ENCODE measurements around the gene OS9. TPM values are rescaled to one million over a fixed set of nuclear protein-coding genes. Genes with fewer than 3 reads are reported as not detected.

The OS9 gene
- total and polyA plus RNA-seq, 7 donors, result 69.1 to 243 (median 140) TPM

DNA sequence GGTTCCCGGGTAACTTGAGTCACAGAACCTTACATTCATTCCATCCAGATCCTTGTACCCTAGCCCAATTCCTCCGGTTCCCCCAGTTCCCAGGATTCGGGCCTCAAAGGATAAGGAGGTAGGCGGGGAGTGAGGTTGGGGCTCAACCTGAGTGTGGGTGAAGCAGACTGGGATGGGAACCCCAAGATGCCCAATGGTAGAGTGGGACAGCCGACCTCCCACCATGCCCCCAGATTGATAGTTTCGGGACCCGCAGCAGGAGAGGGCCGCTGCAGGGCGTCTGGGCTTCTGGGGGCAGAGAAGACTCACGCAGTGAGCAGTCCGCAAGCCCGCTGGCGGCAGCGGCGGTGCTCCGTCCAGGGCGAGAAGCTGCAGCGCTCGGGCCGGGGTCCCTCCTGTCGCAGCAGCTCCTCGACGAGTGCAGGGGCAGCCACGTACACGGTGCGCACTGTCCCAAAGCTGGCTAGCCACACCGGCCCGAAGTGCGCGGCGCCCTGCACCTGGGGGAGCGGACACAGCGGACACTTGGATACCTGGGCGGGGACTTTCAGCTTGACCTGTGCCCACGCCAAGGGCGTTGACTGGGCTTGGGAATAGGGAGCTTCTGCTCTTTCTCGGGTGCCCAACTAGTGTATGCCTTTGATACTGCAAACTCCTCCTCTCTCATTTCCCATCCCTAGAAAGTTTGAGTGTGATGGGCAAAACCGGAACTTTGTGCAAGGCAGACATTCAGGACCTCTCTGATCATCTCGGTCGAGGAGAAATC is 71.9 kb downstream of the OS9 start:
- Histone ChIP-seq H3K4me1 (peaks cover 0 to 32% (median 27%) of the 10 kb centered on the region in 4 donors), H3K9me3 (no peaks in the 10 kb centered on the region), H3K27ac (no peak overlapping the region), H3K4me3 (peak overlapping the region in 3 of 4 donors; percentile 16 to 38 (median 33)), H3K36me3 (peaks cover 0 to 17% (median 0%) of the 10 kb centered on the region in 4 donors), H3K27me3 (peaks cover 36 to 57% (median 47%) of the 10 kb centered on the region in 3 donors)
- DNase-seq, result no peak
- WGBS, 2 donors, result 2 to 4% methylated on average over 40 of the region's 40 CpGs
- TF ChIP-seq, protein P1, sequence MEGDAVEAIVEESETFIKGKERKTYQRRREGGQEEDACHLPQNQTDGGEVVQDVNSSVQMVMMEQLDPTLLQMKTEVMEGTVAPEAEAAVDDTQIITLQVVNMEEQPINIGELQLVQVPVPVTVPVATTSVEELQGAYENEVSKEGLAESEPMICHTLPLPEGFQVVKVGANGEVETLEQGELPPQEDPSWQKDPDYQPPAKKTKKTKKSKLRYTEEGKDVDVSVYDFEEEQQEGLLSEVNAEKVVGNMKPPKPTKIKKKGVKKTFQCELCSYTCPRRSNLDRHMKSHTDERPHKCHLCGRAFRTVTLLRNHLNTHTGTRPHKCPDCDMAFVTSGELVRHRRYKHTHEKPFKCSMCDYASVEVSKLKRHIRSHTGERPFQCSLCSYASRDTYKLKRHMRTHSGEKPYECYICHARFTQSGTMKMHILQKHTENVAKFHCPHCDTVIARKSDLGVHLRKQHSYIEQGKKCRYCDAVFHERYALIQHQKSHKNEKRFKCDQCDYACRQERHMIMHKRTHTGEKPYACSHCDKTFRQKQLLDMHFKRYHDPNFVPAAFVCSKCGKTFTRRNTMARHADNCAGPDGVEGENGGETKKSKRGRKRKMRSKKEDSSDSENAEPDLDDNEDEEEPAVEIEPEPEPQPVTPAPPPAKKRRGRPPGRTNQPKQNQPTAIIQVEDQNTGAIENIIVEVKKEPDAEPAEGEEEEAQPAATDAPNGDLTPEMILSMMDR (IDR thresholded peaks at IDR 0.05), result no peak
- TF ChIP-seq EP300 (IDR thresholded peaks at IDR 0.05) (no peak), POLR2A (IDR thresholded peaks at IDR 0.05) (no peak), POLR2AphosphoS5 (IDR thresholded peaks at IDR 0.05) (no peak)
- intact Hi-C loops (cut with DNase I), result no loop called here

DNA sequence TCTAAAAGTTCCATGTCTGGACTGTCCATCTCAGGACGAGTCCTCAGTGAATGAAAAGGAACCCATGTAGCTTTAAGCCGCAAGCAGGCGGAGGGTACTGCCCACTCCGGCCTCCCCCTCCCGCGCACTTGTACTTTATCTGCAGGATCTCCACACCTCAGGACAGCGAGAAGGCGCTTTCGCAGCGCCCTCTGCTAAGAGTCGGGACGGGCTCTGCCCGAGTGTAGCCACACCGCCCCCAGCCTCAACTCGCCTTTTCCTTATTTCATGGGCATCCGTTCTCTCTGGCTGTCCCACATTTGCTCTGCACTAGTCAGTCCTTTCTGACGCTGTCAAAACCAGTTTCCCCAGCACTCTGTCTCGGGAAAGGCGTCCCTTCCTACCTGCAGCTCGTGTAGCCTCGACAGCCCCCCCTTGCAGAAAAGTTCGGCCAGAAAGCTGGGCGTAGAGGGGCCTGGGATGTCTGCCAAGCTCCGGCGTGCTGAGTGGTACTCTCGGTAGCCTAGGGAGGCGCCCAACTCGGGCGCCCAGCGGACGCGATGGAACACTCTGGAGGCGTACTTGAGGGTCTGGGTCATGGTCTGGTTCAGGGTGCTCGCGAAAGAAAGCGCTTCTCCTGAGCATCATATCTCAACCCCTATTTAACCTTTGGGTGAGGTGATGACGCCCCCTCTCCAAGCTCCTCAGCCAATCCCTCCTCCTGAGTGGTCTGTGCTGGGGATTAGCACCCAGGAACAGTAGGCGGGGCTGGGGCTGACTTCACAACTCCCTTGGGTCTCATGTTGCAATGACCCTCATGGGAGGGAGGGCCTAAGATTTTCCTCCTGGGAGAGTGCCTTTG is 72.8 kb downstream of the OS9 start, which contains the start of gene CYP27B1:
CYP27B1 (minus strand) TSS at position 615 of the 841 bp plus-strand sequence; CDS start at position 578, 37 bp downstream.
- Histone ChIP-seq H3K27ac (no peak within 1 kb of the TSS), H3K27me3 (peaks cover 35 to 52% (median 47%) of the 10 kb centered on the region in 3 donors), H3K9me3 (no peaks in the 10 kb centered on the region), H3K36me3 (peaks cover 0 to 17% (median 0%) of the 10 kb centered on the region in 4 donors), H3K4me3 (peak within 1 kb of the TSS in 3 of 4 donors; percentile 16 to 38 (median 33)), H3K4me1 (peaks cover 0 to 40% (median 35%) of the 10 kb centered on the region in 4 donors)
- WGBS, 2 donors, result 6 to 8% methylated on average over 38 of the region's 38 CpGs
- DNase-seq, result no peak
- intact Hi-C loops (cut with DNase I), result no loop called here
- TF ChIP-seq EP300 (IDR thresholded peaks at IDR 0.05) (no peak), POLR2AphosphoS5 (IDR thresholded peaks at IDR 0.05) (no peak), POLR2A (IDR thresholded peaks at IDR 0.05) (no peak)
- TF ChIP-seq, protein P1 (IDR thresholded peaks at IDR 0.05), result no peak

DNA sequence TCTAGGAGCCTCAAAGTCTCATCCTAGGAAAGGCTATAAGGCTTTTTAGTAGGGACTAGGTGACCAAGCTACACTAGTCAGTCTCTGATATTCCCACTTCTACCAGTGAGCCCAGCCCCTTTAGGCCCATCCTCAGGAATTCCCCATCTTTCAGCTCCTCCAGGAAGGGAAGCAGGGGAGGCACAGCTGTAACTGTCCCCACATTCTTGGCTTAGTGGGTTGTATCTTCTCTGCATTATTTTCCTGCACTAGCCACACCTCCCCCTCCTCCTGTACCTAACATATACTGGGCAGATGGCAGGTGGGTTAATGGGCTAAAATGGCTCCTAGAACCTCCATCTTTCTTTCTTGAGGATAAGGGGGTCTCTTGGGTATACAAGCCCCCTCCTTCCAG is 73.4 kb downstream of the OS9 start:
- no peak overlapping the region for H3K27ac ChIP-seq
- no peak for DNase-seq
- H3K4me1 ChIP-seq, result peaks cover 0 to 41% (median 36%) of the 10 kb centered on the region in 4 donors
- TF ChIP-seq EP300 (IDR thresholded peaks at IDR 0.05), result no peak
- no peak for TF ChIP-seq POLR2A (IDR thresholded peaks at IDR 0.05)
- TF ChIP-seq, protein P1 (IDR thresholded peaks at IDR 0.05), result no peak
- TF ChIP-seq POLR2AphosphoS5 (IDR thresholded peaks at IDR 0.05), result no peak
- intact Hi-C loops (cut with DNase I), result no loop called here
- H3K27me3 ChIP-seq, result peaks cover 29 to 46% (median 44%) of the 10 kb centered on the region in 3 donors
- H3K4me3 ChIP-seq, result no peak overlapping the region
- peaks cover 0 to 17% (median 0%) of the 10 kb centered on the region in 4 donors for H3K36me3 ChIP-seq
- H3K9me3 ChIP-seq, result no peaks in the 10 kb centered on the region

DNA sequence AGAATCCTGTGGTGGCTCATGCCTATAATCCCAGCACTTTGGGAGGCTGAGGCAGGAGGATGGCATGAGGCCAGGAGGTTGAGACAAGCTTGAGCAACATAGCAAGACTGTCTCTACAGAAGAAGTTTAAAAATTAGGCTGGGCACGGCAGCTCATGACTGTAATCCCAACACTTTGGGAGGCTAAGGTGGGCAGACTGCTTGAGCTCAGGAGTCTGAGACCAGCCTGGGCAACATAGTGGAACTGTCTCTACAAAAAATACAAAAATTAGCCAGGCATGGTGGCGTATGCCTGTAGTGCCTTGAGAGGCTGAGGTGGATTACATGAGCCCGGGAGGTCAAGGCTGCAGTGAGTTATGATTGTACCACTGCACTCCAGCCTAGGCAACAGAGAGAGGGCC is 73.9 kb downstream of the OS9 start:
- intact Hi-C loops (cut with DNase I), result no loop called here
- DNase-seq, result no peak

More for the DNA sequence above, 73.9 kb downstream of the OS9 start:
- H3K4me3 ChIP-seq, result no peak overlapping the region
- 94 to 97% methylated on average over 3 of the region's 3 CpGs for WGBS, 2 donors
- H3K4me1 ChIP-seq, result peaks cover 0 to 42% (median 36%) of the 10 kb centered on the region in 4 donors
- H3K27me3 ChIP-seq, result peaks cover 28 to 40% (median 39%) of the 10 kb centered on the region in 3 donors
- no peak overlapping the region for H3K27ac ChIP-seq
- TF ChIP-seq POLR2A (IDR thresholded peaks at IDR 0.05) (no peak), POLR2AphosphoS5 (IDR thresholded peaks at IDR 0.05) (no peak), EP300 (IDR thresholded peaks at IDR 0.05) (no peak)
- TF ChIP-seq, protein P1 (IDR thresholded peaks at IDR 0.05), result no peak
- peaks cover 0 to 17% (median 0%) of the 10 kb centered on the region in 4 donors for H3K36me3 ChIP-seq
- no peaks in the 10 kb centered on the region for H3K9me3 ChIP-seq

All from sigmoid colon (tissue), 7 donors.